ENCODE results near the gene AIP. TPM values are rescaled to one million over a fixed set of nuclear protein-coding genes. Genes with fewer than 3 reads are reported as not detected.

Gene AIP
- total RNA-seq, 1 experiment from 2014 or later: 110 TPM

GRCh38 chr11:67492069-67492727 is 9.4 kb downstream of the AIP start:
- ChIA-PET POLR2A (interaction anchor here (1.2 kb wide), 1 partner anchor 72 kb away, joined by 6 read pairs; no protein-coding TSS in a partner anchor), CTCF (no interaction called here)
- Mint-ChIP-seq H3K27ac (ENCODE audit: unreplicated experiment) (no peak overlapping the region), H3K27me3 (ENCODE audit: insufficient read depth, unreplicated experiment) (no peaks in the 10 kb centered on the region), H3K9me3 (ENCODE audit: unreplicated experiment) (no peaks in the 10 kb centered on the region), H3K36me3 (ENCODE audit: insufficient read depth, unreplicated experiment) (peaks cover 77% of the 10 kb centered on the region), H3K4me1 (ENCODE audit: low read depth, unreplicated experiment) (peaks cover 6% of the 10 kb centered on the region), H3K4me3 (ENCODE audit: unreplicated experiment) (no peak overlapping the region)
- Histone ChIP-seq H3K4me1 (0 out of 2 replicates have a peak, but pooled peaks cover 5% of the 10 kb centered on the region), H3K4me3 (ENCODE audit: low read depth, low read length) (no peak overlapping the region), H3K27me3 (replicated peaks; ENCODE audit: control insufficient read depth, insufficient read depth, low read length) (no peaks in the 10 kb centered on the region), H3K36me3 (ENCODE audit: control insufficient read depth, insufficient read depth, low read length) (peaks cover 13% of the 10 kb centered on the region), H3K9me3 (no peaks in the 10 kb centered on the region)
- TF ChIP-seq, protein P1, sequence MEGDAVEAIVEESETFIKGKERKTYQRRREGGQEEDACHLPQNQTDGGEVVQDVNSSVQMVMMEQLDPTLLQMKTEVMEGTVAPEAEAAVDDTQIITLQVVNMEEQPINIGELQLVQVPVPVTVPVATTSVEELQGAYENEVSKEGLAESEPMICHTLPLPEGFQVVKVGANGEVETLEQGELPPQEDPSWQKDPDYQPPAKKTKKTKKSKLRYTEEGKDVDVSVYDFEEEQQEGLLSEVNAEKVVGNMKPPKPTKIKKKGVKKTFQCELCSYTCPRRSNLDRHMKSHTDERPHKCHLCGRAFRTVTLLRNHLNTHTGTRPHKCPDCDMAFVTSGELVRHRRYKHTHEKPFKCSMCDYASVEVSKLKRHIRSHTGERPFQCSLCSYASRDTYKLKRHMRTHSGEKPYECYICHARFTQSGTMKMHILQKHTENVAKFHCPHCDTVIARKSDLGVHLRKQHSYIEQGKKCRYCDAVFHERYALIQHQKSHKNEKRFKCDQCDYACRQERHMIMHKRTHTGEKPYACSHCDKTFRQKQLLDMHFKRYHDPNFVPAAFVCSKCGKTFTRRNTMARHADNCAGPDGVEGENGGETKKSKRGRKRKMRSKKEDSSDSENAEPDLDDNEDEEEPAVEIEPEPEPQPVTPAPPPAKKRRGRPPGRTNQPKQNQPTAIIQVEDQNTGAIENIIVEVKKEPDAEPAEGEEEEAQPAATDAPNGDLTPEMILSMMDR (IDR thresholded peaks at IDR 0.05; ENCODE audit: insufficient read depth in 1 of 2, low read depth in 1 of 2, low read length in 1 of 2, severe bottlenecking in 1 of 2, unreplicated experiment in 1 of 2): no peak
- no TSS peak for BruUV-seq (replicated peaks)
- DNase-seq: no peak
- intact Hi-C loops (cut with micrococcal nuclease; ENCODE audit: unreplicated experiment): no loop called here

- Mint-ChIP-seq H3K4me1 (ENCODE audit: low read depth, unreplicated experiment) (peaks cover 6% of the 10 kb centered on the region), H3K27ac (ENCODE audit: unreplicated experiment) (no peak overlapping the region), H3K4me3 (ENCODE audit: unreplicated experiment) (no peak overlapping the region), H3K27me3 (ENCODE audit: insufficient read depth, unreplicated experiment) (no peaks in the 10 kb centered on the region), H3K36me3 (ENCODE audit: insufficient read depth, unreplicated experiment) (peaks cover 79% of the 10 kb centered on the region), H3K9me3 (ENCODE audit: unreplicated experiment) (no peaks in the 10 kb centered on the region)
- intact Hi-C loops (cut with micrococcal nuclease; ENCODE audit: unreplicated experiment): no loop called here
- Histone ChIP-seq H3K4me1 (0 out of 2 replicates have a peak, but pooled peaks cover 5% of the 10 kb centered on the region), H3K4me3 (ENCODE audit: low read depth, low read length) (no peak overlapping the region), H3K27me3 (replicated peaks; ENCODE audit: control insufficient read depth, insufficient read depth, low read length) (no peaks in the 10 kb centered on the region), H3K9me3 (no peaks in the 10 kb centered on the region), H3K36me3 (ENCODE audit: control insufficient read depth, insufficient read depth, low read length) (peaks cover 12% of the 10 kb centered on the region)
- DNase-seq: peak in 1 of 2 experiments; percentile 54
- no TSS peak for BruUV-seq (replicated peaks)
- CTCF ChIA-PET: no interaction called here
- POLR2A ChIA-PET: interaction anchor here (1.2 kb wide), 1 partner anchor 72 kb away, joined by 6 read pairs; no protein-coding TSS in a partner anchor
- TF ChIP-seq, protein P1 (IDR thresholded peaks at IDR 0.05; ENCODE audit: insufficient read depth in 1 of 2, low read depth in 1 of 2, low read length in 1 of 2, severe bottlenecking in 1 of 2, unreplicated experiment in 1 of 2): no peak
Observed at GRCh38 chr11:67492801-67493547, 10.1 kb downstream of the AIP start.

- no peak overlapping the region for H3K4me3 ChIP-seq (ENCODE audit: low read depth, low read length)
- peaks cover 6% of the 10 kb centered on the region for H3K4me1 Mint-ChIP-seq (ENCODE audit: low read depth, unreplicated experiment)
- H3K36me3 ChIP-seq (ENCODE audit: control insufficient read depth, insufficient read depth, low read length): peaks cover 10% of the 10 kb centered on the region; the same call in 1 of the 2 replicates
- TF ChIP-seq, protein P1 (IDR thresholded peaks at IDR 0.05; ENCODE audit: insufficient read depth in 1 of 2, low read depth in 1 of 2, low read length in 1 of 2, severe bottlenecking in 1 of 2, unreplicated experiment in 1 of 2): no peak
- POLR2A ChIA-PET: interaction anchor here (1.2 kb wide), 1 partner anchor 73 kb away, joined by 6 read pairs; no protein-coding TSS in a partner anchor
- H3K27ac Mint-ChIP-seq (ENCODE audit: unreplicated experiment): no peak overlapping the region
- no peak overlapping the region for H3K4me3 Mint-ChIP-seq (ENCODE audit: unreplicated experiment)
- no peaks in the 10 kb centered on the region for H3K27me3 ChIP-seq (replicated peaks; ENCODE audit: control insufficient read depth, insufficient read depth, low read length)
- peaks cover 86% of the 10 kb centered on the region for H3K36me3 Mint-ChIP-seq (ENCODE audit: insufficient read depth, unreplicated experiment)
- no peaks in the 10 kb centered on the region for H3K9me3 ChIP-seq
- no peak for DNase-seq
- CTCF ChIA-PET: no interaction called here
- H3K9me3 Mint-ChIP-seq (ENCODE audit: unreplicated experiment): no peaks in the 10 kb centered on the region
- H3K27me3 Mint-ChIP-seq (ENCODE audit: insufficient read depth, unreplicated experiment): no peaks in the 10 kb centered on the region
- 0 out of 2 replicates have a peak, but pooled peaks cover 5% of the 10 kb centered on the region for H3K4me1 ChIP-seq
- intact Hi-C loops (cut with micrococcal nuclease; ENCODE audit: unreplicated experiment): no loop called here
- BruUV-seq (replicated peaks): no TSS peak
Observed at GRCh38 chr11:67493548-67494370, 10.9 kb downstream of the AIP start.
